ENCODE results near the gene SPP2.

The SPP2 gene

GRCh38 chr2:234050455-234051135 is at the start of gene SPP2:
Gene SPP2 (plus strand): TSS chr2:234050702. CDS start chr2:234050787, 85 bp downstream.
- Histone ChIP-seq H3K9me2 (replicated peaks; ENCODE audit: insufficient read depth, low read length) (no peaks in the 10 kb centered on the region), H4K20me1 (ENCODE audit: insufficient read depth, low read length) (no peaks in the 10 kb centered on the region), H3K4me2 (ENCODE audit: low read depth, low read length) (no peak within 1 kb of the TSS), H3K27ac (ENCODE audit: low read length) (no peak within 1 kb of the TSS), H3K9ac (ENCODE audit: low read length) (no peak within 1 kb of the TSS), H3K79me2 (ENCODE audit: low read length) (no peaks in the 10 kb centered on the region), H3K36me3 (replicated peaks; ENCODE audit: insufficient read depth, low read length) (no peaks in the 10 kb centered on the region), H3F3A (ENCODE audit: insufficient read depth, low read length) (no peaks in the 10 kb centered on the region), H3K4me1 (ENCODE audit: low read length) (no peaks in the 10 kb centered on the region), H3K27me3 (replicated peaks; ENCODE audit: insufficient read depth, low read length) (no peaks in the 10 kb centered on the region), H3K4me3 (ENCODE audit: low read length) (no peak within 1 kb of the TSS), H3K9me3 (replicated peaks; ENCODE audit: insufficient read depth, low read length) (no peaks in the 10 kb centered on the region), H2AFZ (ENCODE audit: low read length) (no peak within 1 kb of the TSS)
- no peak for DNase-seq
- TF ChIP-seq CTCF (IDR thresholded peaks at IDR 0.05; ENCODE audit: low read length) (no peak), EZH2phosphoT487 (IDR thresholded peaks at IDR 0.05; ENCODE audit: low read length) (no peak), EZH2 (optimal IDR thresholded peaks at IDR 0.05; ENCODE audit: low read depth, low read length) (no peak)

- DNase-seq: no peak
- no peak overlapping the region for H3K4me2 ChIP-seq (ENCODE audit: low read depth, low read length)
- H3K4me1 ChIP-seq (ENCODE audit: low read length): no peaks in the 10 kb centered on the region
- H3K79me2 ChIP-seq (ENCODE audit: low read length): no peaks in the 10 kb centered on the region
- H3K27me3 ChIP-seq (replicated peaks; ENCODE audit: insufficient read depth, low read length): no peaks in the 10 kb centered on the region
- H3K9ac ChIP-seq (ENCODE audit: low read length): no peak overlapping the region
- H3K9me2 ChIP-seq (replicated peaks; ENCODE audit: insufficient read depth, low read length): no peaks in the 10 kb centered on the region
- no peaks in the 10 kb centered on the region for H4K20me1 ChIP-seq (ENCODE audit: insufficient read depth, low read length)
- no peak overlapping the region for H3K27ac ChIP-seq (ENCODE audit: low read length)
- no peak overlapping the region for H3K4me3 ChIP-seq (ENCODE audit: low read length)
- TF ChIP-seq EZH2phosphoT487 (IDR thresholded peaks at IDR 0.05; ENCODE audit: low read length) (no peak), EZH2 (optimal IDR thresholded peaks at IDR 0.05; ENCODE audit: low read depth, low read length) (no peak), CTCF (IDR thresholded peaks at IDR 0.05; ENCODE audit: low read length) (no peak)
- H3F3A ChIP-seq (ENCODE audit: insufficient read depth, low read length): no peaks in the 10 kb centered on the region
- no peak overlapping the region for H2AFZ ChIP-seq (ENCODE audit: low read length)
- H3K9me3 ChIP-seq (replicated peaks; ENCODE audit: insufficient read depth, low read length): no peaks in the 10 kb centered on the region
- H3K36me3 ChIP-seq (replicated peaks; ENCODE audit: insufficient read depth, low read length): no peaks in the 10 kb centered on the region
These were observed 48.9 kb upstream of the SPP2 start for GRCh38 chr2:234001380-234002160.

- no peak overlapping the region for H3K9ac ChIP-seq (ENCODE audit: low read length)
- no peaks in the 10 kb centered on the region for H3K79me2 ChIP-seq (ENCODE audit: low read length)
- no peak overlapping the region for H2AFZ ChIP-seq (ENCODE audit: low read length)
- no peaks in the 10 kb centered on the region for H3F3A ChIP-seq (ENCODE audit: insufficient read depth, low read length)
- TF ChIP-seq EZH2 (optimal IDR thresholded peaks at IDR 0.05; ENCODE audit: low read depth, low read length): no peak
- TF ChIP-seq CTCF (IDR thresholded peaks at IDR 0.05; ENCODE audit: low read length): no peak
- TF ChIP-seq EZH2phosphoT487 (IDR thresholded peaks at IDR 0.05; ENCODE audit: low read length): no peak
- H3K9me3 ChIP-seq (replicated peaks; ENCODE audit: insufficient read depth, low read length): no peaks in the 10 kb centered on the region
- no peaks in the 10 kb centered on the region for H3K36me3 ChIP-seq (replicated peaks; ENCODE audit: insufficient read depth, low read length)
- H3K27me3 ChIP-seq (replicated peaks; ENCODE audit: insufficient read depth, low read length): no peaks in the 10 kb centered on the region
- H3K9me2 ChIP-seq (replicated peaks; ENCODE audit: insufficient read depth, low read length): no peaks in the 10 kb centered on the region
- no peak for DNase-seq
- H4K20me1 ChIP-seq (ENCODE audit: insufficient read depth, low read length): no peaks in the 10 kb centered on the region
- H3K4me3 ChIP-seq (ENCODE audit: low read length): no peak overlapping the region
- no peak overlapping the region for H3K4me2 ChIP-seq (ENCODE audit: low read depth, low read length)
- no peak overlapping the region for H3K27ac ChIP-seq (ENCODE audit: low read length)
- H3K4me1 ChIP-seq (ENCODE audit: low read length): no peaks in the 10 kb centered on the region
These were observed 48.2 kb upstream of the SPP2 start for GRCh38 chr2:234002281-234002680.

Measured in MM.1S (cell line).